HG02763 (cell line): ENCODE measurements around the gene PPP2R2D.

Experiments
- ATAC-seq: cut with Tn5 transposase; IDR thresholded peaks from one replicate; pipeline ENCODE4 v1.9.1; 2021; ENCODE audit warnings: mild to moderate bottlenecking, moderate library complexity; ENCODE audit not compliant: unreplicated experiment

The PPP2R2D gene

GRCh38 chr10:131926253-131926652 is 25.4 kb downstream of the PPP2R2D start:
- ATAC-seq = no peak

- ATAC-seq = no peak
Measured at GRCh38 chr10:131926743-131927595, 26.2 kb downstream of the PPP2R2D start.

GRCh38 chr10:131928248-131929095 is 27.7 kb downstream of the PPP2R2D start:
- peak; percentile 88 for ATAC-seq

GRCh38 chr10:131929122-131929845 is 28.5 kb downstream of the PPP2R2D start:
- ATAC-seq = no peak

GRCh38 chr10:131930150-131930549 is 29.3 kb downstream of the PPP2R2D start:
- ATAC-seq = no peak

- no peak for ATAC-seq
Measured at GRCh38 chr10:131930586-131931330, 29.9 kb downstream of the PPP2R2D start.

- no peak for ATAC-seq
Measured at GRCh38 chr10:131931981-131932380, 31.2 kb downstream of the PPP2R2D start.

GRCh38 chr10:131933016-131933695 is 32.3 kb downstream of the PPP2R2D start:
- ATAC-seq = no peak

- ATAC-seq = no peak
Measured at GRCh38 chr10:131933696-131934086, 32.9 kb downstream of the PPP2R2D start.

GRCh38 chr10:131934769-131935168 is 34.0 kb downstream of the PPP2R2D start:
- no peak for ATAC-seq

GRCh38 chr10:131935260-131935659 is 34.5 kb downstream of the PPP2R2D start:
- no peak for ATAC-seq

- no peak for ATAC-seq
Measured at GRCh38 chr10:131936294-131936693, 35.5 kb downstream of the PPP2R2D start.

GRCh38 chr10:131936736-131937135 is 35.9 kb downstream of the PPP2R2D start:
- ATAC-seq = no peak

GRCh38 chr10:131937836-131938235 is 37.0 kb downstream of the PPP2R2D start:
- ATAC-seq = no peak

GRCh38 chr10:131938681-131939080 is 37.9 kb downstream of the PPP2R2D start:
- no peak for ATAC-seq

GRCh38 chr10:131942455-131942854 is 41.6 kb downstream of the PPP2R2D start:
- no peak for ATAC-seq

- no peak for ATAC-seq
Measured at GRCh38 chr10:131943021-131943814, 42.4 kb downstream of the PPP2R2D start.

- ATAC-seq = no peak
Measured at GRCh38 chr10:131944412-131944811, 43.6 kb downstream of the PPP2R2D start.
